ENCODE data around the gene GALNT14. TPM values are rescaled to one million over a fixed set of nuclear protein-coding genes. Genes with fewer than 3 reads are reported as not detected.

The GALNT14 gene
- total RNA-seq, 1 donor from 2014 or later = 2.1 TPM

DNA sequence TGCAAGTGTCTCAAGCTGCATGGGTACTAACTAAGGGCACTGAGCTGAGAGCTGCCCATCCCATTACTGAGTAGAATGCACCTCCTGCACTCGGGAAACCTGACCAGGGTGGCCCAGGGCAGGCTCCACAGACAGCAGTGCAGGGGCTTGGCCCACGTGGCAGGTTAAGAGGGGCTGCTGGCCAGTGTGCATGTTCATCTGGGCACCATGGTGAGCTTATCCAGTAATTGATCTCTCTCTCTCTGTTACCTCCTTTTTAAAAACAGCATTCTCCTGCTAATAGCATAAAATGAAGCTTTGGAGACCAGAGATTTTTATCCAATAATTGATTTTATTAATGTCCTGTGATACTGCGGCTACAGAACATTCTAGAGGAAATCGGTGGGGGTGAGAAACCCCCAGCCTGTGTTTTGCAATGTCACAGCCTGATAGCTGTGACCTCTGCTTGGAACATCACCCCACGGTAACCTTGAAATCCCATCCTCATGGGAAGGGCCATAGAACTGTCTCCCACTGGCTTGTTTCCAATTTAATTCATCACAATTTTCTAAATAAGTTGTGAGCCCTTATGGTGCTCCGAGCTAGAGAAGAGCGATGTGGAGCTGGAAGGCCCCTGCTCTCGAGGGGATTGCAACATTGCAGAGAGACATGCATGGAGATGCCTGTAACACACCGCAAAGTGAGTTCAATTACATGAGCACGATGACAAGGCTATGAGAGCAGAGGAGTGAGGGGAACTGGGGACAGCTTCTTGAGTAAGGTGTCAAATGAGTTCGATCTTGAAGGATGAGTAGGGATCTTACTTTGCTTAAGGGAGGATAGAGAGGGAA is 143.8 kb downstream of the GALNT14 start:
- TF ChIP-seq EZH2 (IDR thresholded peaks at IDR 0.05; ENCODE audit: insufficient read depth, low read length) = no peak
- TF ChIP-seq, protein P1, sequence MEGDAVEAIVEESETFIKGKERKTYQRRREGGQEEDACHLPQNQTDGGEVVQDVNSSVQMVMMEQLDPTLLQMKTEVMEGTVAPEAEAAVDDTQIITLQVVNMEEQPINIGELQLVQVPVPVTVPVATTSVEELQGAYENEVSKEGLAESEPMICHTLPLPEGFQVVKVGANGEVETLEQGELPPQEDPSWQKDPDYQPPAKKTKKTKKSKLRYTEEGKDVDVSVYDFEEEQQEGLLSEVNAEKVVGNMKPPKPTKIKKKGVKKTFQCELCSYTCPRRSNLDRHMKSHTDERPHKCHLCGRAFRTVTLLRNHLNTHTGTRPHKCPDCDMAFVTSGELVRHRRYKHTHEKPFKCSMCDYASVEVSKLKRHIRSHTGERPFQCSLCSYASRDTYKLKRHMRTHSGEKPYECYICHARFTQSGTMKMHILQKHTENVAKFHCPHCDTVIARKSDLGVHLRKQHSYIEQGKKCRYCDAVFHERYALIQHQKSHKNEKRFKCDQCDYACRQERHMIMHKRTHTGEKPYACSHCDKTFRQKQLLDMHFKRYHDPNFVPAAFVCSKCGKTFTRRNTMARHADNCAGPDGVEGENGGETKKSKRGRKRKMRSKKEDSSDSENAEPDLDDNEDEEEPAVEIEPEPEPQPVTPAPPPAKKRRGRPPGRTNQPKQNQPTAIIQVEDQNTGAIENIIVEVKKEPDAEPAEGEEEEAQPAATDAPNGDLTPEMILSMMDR (IDR thresholded peaks at IDR 0.05; ENCODE audit: insufficient read depth, low read depth, low read length) = no peak
- H2AFZ ChIP-seq (ENCODE audit: low read depth, low read length) = no peak overlapping the region

DNA sequence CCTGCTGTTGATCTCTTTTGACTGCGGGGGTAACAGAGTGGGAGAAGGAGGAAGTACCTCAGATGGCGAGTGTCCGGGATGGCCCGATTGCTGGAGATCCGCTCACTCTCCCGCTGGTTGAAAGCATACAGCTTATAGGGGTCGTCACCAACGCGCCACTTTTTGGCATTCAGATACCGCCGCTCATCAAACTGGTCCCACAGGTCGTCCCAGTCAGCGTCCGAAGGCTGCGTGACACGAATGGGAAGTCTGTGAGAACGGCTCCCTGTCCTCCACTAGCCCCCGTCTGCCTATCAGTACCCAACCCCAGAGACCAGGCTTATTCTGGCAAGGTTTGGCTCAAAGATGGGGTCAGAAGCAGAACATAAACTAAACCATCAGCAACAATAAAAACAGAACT is 145.5 kb downstream of the GALNT14 start:
- Histone ChIP-seq H3K9me3 (ENCODE audit: insufficient read depth, low read depth, low read length) (no peaks in the 10 kb centered on the region), H3K27ac (ENCODE audit: low read depth, low read length) (no peak overlapping the region), H3K79me2 (ENCODE audit: insufficient read depth, low read length) (no peaks in the 10 kb centered on the region), H4K20me1 (ENCODE audit: insufficient read depth, low read length) (no peaks in the 10 kb centered on the region), H3K4me3 (ENCODE audit: insufficient read depth, low read depth, low read length) (no peak overlapping the region), H3K36me3 (ENCODE audit: insufficient read depth, low read length) (no peaks in the 10 kb centered on the region), H3K9ac (ENCODE audit: low read length) (no peak overlapping the region), H3K4me2 (ENCODE audit: low read length) (no peak overlapping the region), H3K27me3 (ENCODE audit: insufficient read depth, low read length) (no peaks in the 10 kb centered on the region), H2AFZ (ENCODE audit: low read depth, low read length) (no peak overlapping the region), H3K4me1 (ENCODE audit: insufficient read depth, low read length) (no peaks in the 10 kb centered on the region)
- no peak overlapping the region for H3K27ac Mint-ChIP-seq (ENCODE audit: unreplicated experiment)
- DNase-seq (ENCODE audit: low read depth) (no peak), FAIRE-seq (no peak)
- TF ChIP-seq EZH2 (IDR thresholded peaks at IDR 0.05; ENCODE audit: insufficient read depth, low read length) = no peak
- peaks cover 10% of the 10 kb centered on the region for H3K27me3 Mint-ChIP-seq (ENCODE audit: low read depth, unreplicated experiment)
- no peak overlapping the region for H3K4me3 Mint-ChIP-seq (ENCODE audit: unreplicated experiment)
- no peaks in the 10 kb centered on the region for H3K36me3 Mint-ChIP-seq (ENCODE audit: low read depth, unreplicated experiment)
- no peaks in the 10 kb centered on the region for H3K4me1 Mint-ChIP-seq (ENCODE audit: low read depth, unreplicated experiment)
- peaks cover 2% of the 10 kb centered on the region for H3K9me3 Mint-ChIP-seq (ENCODE audit: unreplicated experiment)

More for the DNA sequence above, 143.8 kb downstream of the GALNT14 start:
- Histone ChIP-seq H3K4me2 (ENCODE audit: low read length) (no peak overlapping the region), H3K27ac (ENCODE audit: low read depth, low read length) (no peak overlapping the region), H3K9me3 (ENCODE audit: insufficient read depth, low read depth, low read length) (no peaks in the 10 kb centered on the region), H3K4me3 (ENCODE audit: insufficient read depth, low read depth, low read length) (no peak overlapping the region), H3K9ac (ENCODE audit: low read length) (no peak overlapping the region), H3K79me2 (ENCODE audit: insufficient read depth, low read length) (no peaks in the 10 kb centered on the region), H3K27me3 (ENCODE audit: insufficient read depth, low read length) (no peaks in the 10 kb centered on the region), H3K4me1 (ENCODE audit: insufficient read depth, low read length) (no peaks in the 10 kb centered on the region), H3K36me3 (ENCODE audit: insufficient read depth, low read length) (no peaks in the 10 kb centered on the region), H4K20me1 (ENCODE audit: insufficient read depth, low read length) (no peaks in the 10 kb centered on the region)
- Mint-ChIP-seq H3K4me3 (ENCODE audit: unreplicated experiment) (no peak overlapping the region), H3K9me3 (ENCODE audit: unreplicated experiment) (no peaks in the 10 kb centered on the region), H3K27ac (ENCODE audit: unreplicated experiment) (no peak overlapping the region), H3K4me1 (ENCODE audit: low read depth, unreplicated experiment) (no peaks in the 10 kb centered on the region), H3K27me3 (ENCODE audit: low read depth, unreplicated experiment) (peaks cover 13% of the 10 kb centered on the region), H3K36me3 (ENCODE audit: low read depth, unreplicated experiment) (no peaks in the 10 kb centered on the region)
- no peak for FAIRE-seq
- DNase-seq (ENCODE audit: low read depth) = no peak

DNA sequence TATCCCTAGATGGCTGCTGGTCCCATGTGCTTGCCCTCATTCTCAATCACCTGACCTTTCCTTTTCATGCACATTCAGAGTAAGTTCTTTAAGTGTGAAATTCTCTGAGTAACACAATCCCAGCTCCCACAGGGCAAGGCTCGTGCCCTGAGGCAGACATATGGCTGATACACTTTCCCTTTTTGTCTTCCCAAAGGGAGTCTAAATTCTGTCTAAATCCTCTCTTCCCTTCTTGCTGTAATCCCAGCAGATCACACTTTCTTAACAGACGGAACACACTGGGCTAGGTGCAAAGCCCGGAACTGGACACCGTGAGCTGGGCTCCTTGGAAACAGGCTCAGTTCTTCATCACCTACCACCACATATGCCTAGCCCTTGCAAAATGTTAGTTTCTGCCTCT is 147.6 kb downstream of the GALNT14 start:
- no peaks in the 10 kb centered on the region for H3K4me1 ChIP-seq (ENCODE audit: insufficient read depth, low read length)

More for the DNA sequence above, 147.6 kb downstream of the GALNT14 start:
- Histone ChIP-seq H3K4me2 (ENCODE audit: low read length) (no peak overlapping the region), H3K27me3 (ENCODE audit: insufficient read depth, low read length) (no peaks in the 10 kb centered on the region), H3K9ac (ENCODE audit: low read length) (no peak overlapping the region), H3K9me3 (ENCODE audit: insufficient read depth, low read depth, low read length) (peaks cover 5% of the 10 kb centered on the region), H3K4me3 (ENCODE audit: insufficient read depth, low read depth, low read length) (no peak overlapping the region), H4K20me1 (ENCODE audit: insufficient read depth, low read length) (no peaks in the 10 kb centered on the region), H3K79me2 (ENCODE audit: insufficient read depth, low read length) (no peaks in the 10 kb centered on the region), H2AFZ (ENCODE audit: low read depth, low read length) (no peak overlapping the region), H3K27ac (ENCODE audit: low read depth, low read length) (no peak overlapping the region), H3K36me3 (ENCODE audit: insufficient read depth, low read length) (no peaks in the 10 kb centered on the region)
- TF ChIP-seq, protein P1 (IDR thresholded peaks at IDR 0.05; ENCODE audit: insufficient read depth, low read depth, low read length) = no peak
- no peak for TF ChIP-seq EZH2 (IDR thresholded peaks at IDR 0.05; ENCODE audit: insufficient read depth, low read length)
- no peak overlapping the region for H3K4me3 Mint-ChIP-seq (ENCODE audit: unreplicated experiment)
- FAIRE-seq (no peak), DNase-seq (ENCODE audit: low read depth) (no peak)
- no peaks in the 10 kb centered on the region for H3K36me3 Mint-ChIP-seq (ENCODE audit: low read depth, unreplicated experiment)
- H3K4me1 Mint-ChIP-seq (ENCODE audit: low read depth, unreplicated experiment) = no peaks in the 10 kb centered on the region
- H3K27me3 Mint-ChIP-seq (ENCODE audit: low read depth, unreplicated experiment) = peaks cover 11% of the 10 kb centered on the region
- H3K27ac Mint-ChIP-seq (ENCODE audit: unreplicated experiment) = no peak overlapping the region
- H3K9me3 Mint-ChIP-seq (ENCODE audit: unreplicated experiment) = peaks cover 2% of the 10 kb centered on the region
